Panc1 (cell line): ENCODE results near the gene NGF. TPM values are rescaled to one million over a fixed set of nuclear protein-coding genes. Genes with fewer than 3 reads are reported as not detected.

Source experiments
- ATAC-seq: fragments of 200-7000 bp; cut with Tn5 transposase; 2 replicates; pipeline ENCODE4 v1.9.1; 2020; ENCODE audit warnings: mild to moderate bottlenecking, moderate library complexity
- BruUV-seq: library from RNA; stranded (reverse); fragments of 400-500 nt; replicated peaks from 2 replicates; lab custom pipeline; 2021; lab: Mats Ljungman, UMichigan
- CTCF ChIA-PET: fragments of 300-600 bp; sonication (Branson Sonifier 250); formaldehyde crosslinking; loops from one replicate; lab custom pipeline; 2022; ENCODE audit warnings: antibody characterized with exemption; lab: Charles Lee
- POLR2A ChIA-PET: fragments of 300-600 bp; sonication (Branson Sonifier 250); formaldehyde crosslinking; loops from one replicate; lab custom pipeline; 2022; ENCODE audit warnings: antibody characterized with exemption; lab: Charles Lee
- DNase-seq: peaks from one replicate; pipeline ENCODE4 v3.0.0-alpha.2; 2010; ENCODE audit warnings: low read depth, low spot score
- H3K27ac ChIP-seq: 2 replicates; pipeline ENCODE4 v1.5.1; 2011; ENCODE audit warnings: mild to moderate bottlenecking, low read length, inconsistent platforms
- H3K27me3 ChIP-seq: fragments of 200-500 bp; sonication (Bioruptor generic); 2 replicates; pipeline ENCODE4 v1.6.0; 2014; ENCODE audit warnings: low read length, inconsistent platforms; ENCODE audit not compliant: control insufficient read depth, insufficient read depth
- H3K36me3 ChIP-seq: fragments of 200-500 bp; sonication (Bioruptor generic); 2 replicates; pipeline ENCODE4 v1.5.1; 2014; ENCODE audit warnings: inconsistent platforms, mild to moderate bottlenecking, low read length, moderate library complexity; ENCODE audit not compliant: control insufficient read depth, insufficient read depth
- H3K4me1 ChIP-seq: 2 replicates; pipeline ENCODE4 v1.5.1; 2011; ENCODE audit warnings: inconsistent platforms, mild to moderate bottlenecking, low read length, moderate library complexity; ENCODE audit not compliant: control insufficient read depth, insufficient read depth
- H3K4me3 ChIP-seq, 2 experiments: 2 replicates each; pipeline ENCODE4 v1.5.1; 2011 to 2012; ENCODE audit warnings: low read depth in 2 of 2, low read length in 2 of 2, mild to moderate bottlenecking in 2 of 2, inconsistent platforms in 1 of 2, moderate library complexity in 1 of 2
- H3K9me3 ChIP-seq: fragments of 200-500 bp; sonication (Bioruptor generic); 2 replicates; pipeline ENCODE4 v1.5.1; 2014; ENCODE audit warnings: low read depth, mild to moderate bottlenecking, inconsistent platforms, low read length, moderate library complexity; ENCODE audit not compliant: control insufficient read depth, insufficient read depth
- CTCF ChIP-seq: fragments of 450-650 bp; IDR thresholded peaks from 2 replicates; pipeline ENCODE4 v1.5.1; 2017; ENCODE audit warnings: mild to moderate bottlenecking
- POLR2AphosphoS5 ChIP-seq: IDR thresholded peaks from 2 replicates; pipeline ENCODE4 v1.6.1; 2012; ENCODE audit warnings: mild to moderate bottlenecking, low read depth, low read length, moderate library complexity
- REST ChIP-seq, 2 experiments: IDR thresholded peaks; 2 replicates each; pipeline ENCODE4 v1.6.1; 2011 to 2012; ENCODE audit warnings: low read depth in 2 of 2, control low read depth in 1 of 2, low read length in 1 of 2, mild to moderate bottlenecking in 1 of 2, moderate library complexity in 1 of 2; ENCODE audit not compliant: insufficient read depth in 1 of 2
- SIN3A ChIP-seq: IDR thresholded peaks from 2 replicates; pipeline ENCODE4 v1.6.1; 2012; ENCODE audit warnings: low read depth, mild to moderate bottlenecking, low read length, moderate library complexity, borderline replicate concordance; ENCODE audit not compliant: insufficient read depth
- TCF7L2 ChIP-seq: IDR thresholded peaks from 2 replicates; pipeline ENCODE4 v1.6.1; 2011; ENCODE audit warnings: mild to moderate bottlenecking, low read depth, low read length, inconsistent platforms
- in situ Hi-C: cut with HindIII; loops from 2 replicates; pipeline ENCODE4 v1.10.0; 2016; ENCODE audit warnings: low sequenced_read_pairs, low pct_unique_long_range_greater_than_20kb
- intact Hi-C: fragments of 100-400 bp; cut with micrococcal nuclease; formaldehyde crosslinking; loops from one replicate; pipeline ENCODE4 v1.10.0; 2022; ENCODE audit not compliant: unreplicated experiment
- total RNA-seq: library from RNA; stranded (reverse); gene quantifications from one replicate; pipeline ENCODE4 v1.2.1, GENCODE V29; 2021; ENCODE audit not compliant: unreplicated experiment

Gene NGF
- total RNA-seq, 1 experiment from 2014 or later = not detected

GRCh38 chr1:115351143-115351542, 13.1 kb upstream of the NGF start:
- no TSS peak for BruUV-seq
- in situ Hi-C loops = no loop called here

GRCh38 chr1:115348636-115349035, 10.6 kb upstream of the NGF start:
- no TSS peak for BruUV-seq
- POLR2A ChIA-PET = no interaction called here
- no peak for ATAC-seq

More at GRCh38 chr1:115351143-115351542, 13.1 kb upstream of the NGF start:
- intact Hi-C loops = no loop called here
- H3K4me3 ChIP-seq = no peak overlapping the region
- no peaks in the 10 kb centered on the region for H3K27me3 ChIP-seq
- ChIA-PET POLR2A (no interaction called here), CTCF (no interaction called here)
- TF ChIP-seq CTCF = no peak
- no peak for TF ChIP-seq REST (IDR thresholded peaks at IDR 0.05; ENCODE audit: insufficient read depth in 1 of 2, low read depth in 2 of 2, low read length in 1 of 2)
- TF ChIP-seq TCF7L2 = no peak
- TF ChIP-seq SIN3A = no peak
- TF ChIP-seq POLR2AphosphoS5 = no peak
- no peaks in the 10 kb centered on the region for H3K36me3 ChIP-seq
- no peaks in the 10 kb centered on the region for H3K4me1 ChIP-seq
- ATAC-seq (no peak), DNase-seq (no peak)
- H3K27ac ChIP-seq = no peak overlapping the region
- H3K9me3 ChIP-seq = no peaks in the 10 kb centered on the region

More at GRCh38 chr1:115348636-115349035, 10.6 kb upstream of the NGF start:
- Histone ChIP-seq H3K9me3 (no peaks in the 10 kb centered on the region), H3K27me3 (no peaks in the 10 kb centered on the region), H3K27ac (no peak overlapping the region), H3K4me1 (no peaks in the 10 kb centered on the region), H3K4me3 (no peak overlapping the region), H3K36me3 (no peaks in the 10 kb centered on the region)
- CTCF ChIA-PET = no interaction called here
- DNase-seq = no peak
- intact Hi-C loops (no loop called here), in situ Hi-C loops (no loop called here)
- TF ChIP-seq CTCF (no peak), SIN3A (no peak), REST (IDR thresholded peaks at IDR 0.05; ENCODE audit: insufficient read depth in 1 of 2, low read depth in 2 of 2, low read length in 1 of 2) (no peak), TCF7L2 (no peak), POLR2AphosphoS5 (no peak)
